OCI-LY1 (cell line): ENCODE results near the gene FKBP14.

Experiments
- H2AFZ ChIP-seq: fragments of 200-600 bp; sonication (generic), shearing (Covaris generic); 2 replicates; pipeline ENCODE4 v1.6.0; 2014; ENCODE audit warnings: antibody characterized with exemption, mild to moderate bottlenecking, low read length
- H3F3A ChIP-seq: fragments of 200-600 bp; sonication (generic), shearing (Covaris generic); 2 replicates; pipeline ENCODE4 v1.6.0; 2014; ENCODE audit warnings: mild to moderate bottlenecking, antibody characterized with exemption, low read length, moderate library complexity; ENCODE audit not compliant: insufficient read depth
- H3K27ac ChIP-seq: fragments of 200-600 bp; sonication (generic); 2 replicates; pipeline ENCODE4 v1.5.1; 2014; ENCODE audit warnings: low read length, mixed run types, mild to moderate bottlenecking, low read depth; ENCODE audit not compliant: poor library complexity, severe bottlenecking
- H3K27me3 ChIP-seq: fragments of 200-600 bp; sonication (generic); 2 replicates; pipeline ENCODE4 v1.6.0; 2014; ENCODE audit warnings: antibody characterized with exemption, mild to moderate bottlenecking, low read length, moderate library complexity; ENCODE audit not compliant: insufficient read depth
- H3K36me3 ChIP-seq: fragments of 200-600 bp; sonication (generic); 2 replicates; pipeline ENCODE4 v1.6.1; 2014; ENCODE audit warnings: mild to moderate bottlenecking, antibody characterized with exemption, low read length, moderate library complexity, mixed read lengths; ENCODE audit not compliant: insufficient read depth
- H3K4me1 ChIP-seq: fragments of 200-600 bp; sonication (generic); 2 replicates; pipeline ENCODE4 v1.5.1; 2014; ENCODE audit warnings: mild to moderate bottlenecking, low read length, moderate library complexity; ENCODE audit not compliant: insufficient read depth, severe bottlenecking
- H3K4me2 ChIP-seq: fragments of 200-600 bp; sonication (generic), shearing (Covaris generic); 2 replicates; pipeline ENCODE4 v1.6.1; 2014; ENCODE audit warnings: low read length
- H3K4me3 ChIP-seq: fragments of 200-600 bp; sonication (generic); 2 replicates; pipeline ENCODE4 v1.5.1; 2014; ENCODE audit warnings: low read length, low read depth, mild to moderate bottlenecking, mixed read lengths; ENCODE audit not compliant: poor library complexity, severe bottlenecking
- H3K79me2 ChIP-seq: fragments of 200-600 bp; shearing (Covaris generic); 2 replicates; pipeline ENCODE4 v1.6.1; 2016; ENCODE audit warnings: mixed run types, low read length, mixed read lengths; ENCODE audit not compliant: insufficient read depth
- H3K9ac ChIP-seq: fragments of 200-600 bp; sonication (generic), shearing (Covaris generic); 2 replicates; pipeline ENCODE4 v1.6.1; 2014; ENCODE audit warnings: mild to moderate bottlenecking, low read length, mixed read lengths
- H3K9me2 ChIP-seq: fragments of 200-600 bp; sonication (generic), shearing (Covaris generic); 2 replicates; pipeline ENCODE4 v1.6.1; 2014; ENCODE audit warnings: low read depth, mild to moderate bottlenecking, low read length, mixed read lengths
- H3K9me3 ChIP-seq: fragments of 200-600 bp; shearing (Covaris generic); 2 replicates; pipeline ENCODE4 v1.6.1; 2014; ENCODE audit warnings: low read length, mixed read lengths
- H4K20me1 ChIP-seq: fragments of 200-600 bp; sonication (generic), shearing (Covaris generic); 2 replicates; pipeline ENCODE4 v1.6.0; 2016; ENCODE audit warnings: mild to moderate bottlenecking, low read length; ENCODE audit not compliant: insufficient read depth
- EZH2 ChIP-seq: fragments of 200-600 bp; sonication (generic), shearing (Covaris generic); IDR thresholded peaks from 2 replicates; pipeline ENCODE4 v1.8.0; 2017; ENCODE audit warnings: borderline replicate concordance, mixed run types, mild to moderate bottlenecking, antibody characterized with exemption, low read length, moderate library complexity, mixed read lengths
- TF ChIP-seq, protein P1 (sequence below): fragments of 200-600 bp; sonication (generic), shearing (Covaris generic); IDR thresholded peaks from 2 replicates; pipeline ENCODE4 v1.5.1; 2017; ENCODE audit warnings: mild to moderate bottlenecking, antibody characterized with exemption, low read length, moderate library complexity, mixed read lengths

Gene FKBP14

DNA sequence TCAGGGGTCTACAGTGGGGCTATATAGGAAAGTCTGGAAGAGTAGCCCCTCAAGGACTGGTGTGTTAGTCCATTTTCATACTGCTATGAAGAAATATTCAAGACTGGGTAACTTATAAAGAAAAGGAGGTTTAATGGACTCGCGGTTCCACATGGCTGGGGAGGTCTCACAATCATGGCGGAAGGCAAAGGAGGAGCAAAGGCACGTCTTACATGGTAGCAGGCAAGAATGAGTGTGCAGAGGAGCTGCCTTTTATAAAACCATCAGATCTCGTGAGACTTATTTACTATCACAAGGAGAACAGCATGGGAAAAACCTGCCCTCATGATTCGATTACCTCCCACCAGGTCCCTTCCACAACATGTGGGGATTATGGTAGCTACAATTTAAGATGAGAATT lies 3.0 kb downstream of the FKBP14 start:
- Histone ChIP-seq H3K27ac (no peak overlapping the region), H3K9me2 (no peaks in the 10 kb centered on the region), H4K20me1 (no peaks in the 10 kb centered on the region), H3K9me3 (0 out of 2 replicates have a peak, but pooled peaks cover 3% of the 10 kb centered on the region), H3K9ac (no peak overlapping the region), H3K4me3 (no peak overlapping the region), H3K27me3 (no peaks in the 10 kb centered on the region), H3K4me1 (peaks cover 48% of the 10 kb centered on the region), H3K79me2 (peaks cover 12% of the 10 kb centered on the region), H3K36me3 (peaks cover 18% of the 10 kb centered on the region), H3K4me2 (no peak overlapping the region), H2AFZ (no peak overlapping the region), H3F3A (no peaks in the 10 kb centered on the region)
- TF ChIP-seq, protein P1, sequence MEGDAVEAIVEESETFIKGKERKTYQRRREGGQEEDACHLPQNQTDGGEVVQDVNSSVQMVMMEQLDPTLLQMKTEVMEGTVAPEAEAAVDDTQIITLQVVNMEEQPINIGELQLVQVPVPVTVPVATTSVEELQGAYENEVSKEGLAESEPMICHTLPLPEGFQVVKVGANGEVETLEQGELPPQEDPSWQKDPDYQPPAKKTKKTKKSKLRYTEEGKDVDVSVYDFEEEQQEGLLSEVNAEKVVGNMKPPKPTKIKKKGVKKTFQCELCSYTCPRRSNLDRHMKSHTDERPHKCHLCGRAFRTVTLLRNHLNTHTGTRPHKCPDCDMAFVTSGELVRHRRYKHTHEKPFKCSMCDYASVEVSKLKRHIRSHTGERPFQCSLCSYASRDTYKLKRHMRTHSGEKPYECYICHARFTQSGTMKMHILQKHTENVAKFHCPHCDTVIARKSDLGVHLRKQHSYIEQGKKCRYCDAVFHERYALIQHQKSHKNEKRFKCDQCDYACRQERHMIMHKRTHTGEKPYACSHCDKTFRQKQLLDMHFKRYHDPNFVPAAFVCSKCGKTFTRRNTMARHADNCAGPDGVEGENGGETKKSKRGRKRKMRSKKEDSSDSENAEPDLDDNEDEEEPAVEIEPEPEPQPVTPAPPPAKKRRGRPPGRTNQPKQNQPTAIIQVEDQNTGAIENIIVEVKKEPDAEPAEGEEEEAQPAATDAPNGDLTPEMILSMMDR = no peak
- TF ChIP-seq EZH2 = no peak

- Histone ChIP-seq H2AFZ (no peak overlapping the region), H3K9ac (no peak overlapping the region), H3K27me3 (no peaks in the 10 kb centered on the region), H3K36me3 (peaks cover 23% of the 10 kb centered on the region), H3K27ac (no peak overlapping the region), H4K20me1 (no peaks in the 10 kb centered on the region), H3K4me3 (no peak overlapping the region), H3K4me2 (no peak overlapping the region), H3K4me1 (peaks cover 48% of the 10 kb centered on the region), H3K79me2 (peaks cover 12% of the 10 kb centered on the region), H3K9me2 (no peaks in the 10 kb centered on the region), H3K9me3 (0 out of 2 replicates have a peak, but pooled peaks cover 3% of the 10 kb centered on the region), H3F3A (no peaks in the 10 kb centered on the region)
- no peak for TF ChIP-seq EZH2
- TF ChIP-seq, protein P1 = no peak
Measured at GRCh38 chr7:30022991-30023390, 3.5 kb downstream of the FKBP14 start.

DNA sequence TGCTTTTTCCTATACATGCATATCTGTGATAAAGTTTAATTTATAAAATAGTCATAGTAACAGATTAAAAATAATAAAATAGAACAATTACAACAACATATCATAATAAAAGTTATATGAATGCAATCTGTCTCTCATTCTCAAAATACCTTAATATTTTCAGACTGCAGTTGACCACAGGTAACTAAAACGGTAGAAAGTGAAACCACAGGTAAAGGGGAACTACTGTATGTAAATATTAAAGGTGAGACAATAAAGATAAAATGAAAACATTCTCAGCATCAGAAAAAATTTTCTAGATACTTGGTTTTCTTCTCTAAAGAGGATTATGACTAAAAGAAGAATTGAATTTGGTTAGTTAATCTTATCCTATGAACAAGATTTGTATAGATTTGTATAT lies 6.0 kb downstream of the FKBP14 start:
- Histone ChIP-seq H3F3A (no peaks in the 10 kb centered on the region), H3K27me3 (no peaks in the 10 kb centered on the region), H3K27ac (peak overlapping the region; percentile 20), H3K9me3 (0 out of 2 replicates have a peak, but pooled peaks cover 3% of the 10 kb centered on the region), H3K9me2 (no peaks in the 10 kb centered on the region), H3K4me2 (peak overlapping the region; percentile 37; the same call in 1 of the 2 replicates), H3K79me2 (peaks cover 5% of the 10 kb centered on the region), H4K20me1 (no peaks in the 10 kb centered on the region), H3K4me3 (no peak overlapping the region), H3K4me1 (peaks cover 37% of the 10 kb centered on the region), H2AFZ (no peak overlapping the region), H3K36me3 (peaks cover 34% of the 10 kb centered on the region), H3K9ac (no peak overlapping the region)
- TF ChIP-seq EZH2 = no peak
- TF ChIP-seq, protein P1 = no peak
